HEK293 (cell line): Measurements from ENCODE around the gene RSRP1.
"Not testable (repeated sequence)": the region's sequence is repeated elsewhere in the genome, so short reads cannot be mapped to it uniquely, and the experiment has no call there.

Experiments used
- CTCF ChIA-PET: fragments of 350-600 bp; formaldehyde crosslinking; extraction: SDS; loops from one replicate; lab custom pipeline; 2021; ENCODE audit warnings: antibody characterized with exemption; lab: Yijun Ruan, JAX
- POLR2A ChIA-PET: fragments of 300-600 bp; formaldehyde crosslinking; extraction: SDS; loops from one replicate; lab custom pipeline; 2020; ENCODE audit warnings: antibody characterized with exemption, inconsistent platforms; lab: Yijun Ruan, JAX
- H3K27ac ChIP-seq: fragments of 200-500 bp; sonication (Bioruptor generic); 2 replicates; pipeline ENCODE4 v1.5.1; 2014; ENCODE audit warnings: low read depth, low read length, control low read depth, inconsistent platforms; ENCODE audit errors: extremely low read depth
- H3K36me3 ChIP-seq, 2 experiments: fragments of 200-500 bp in 1 of 2; sonication (Bioruptor generic) in 1 of 2; 1 replicate in 1 of 2; 2 replicates in 1 of 2; pipeline ENCODE4 v1.5.1; 2014 to 2017; ENCODE audit warnings: inconsistent platforms in 2 of 2, low read length in 2 of 2; ENCODE audit not compliant: control insufficient read depth in 2 of 2, insufficient read depth in 1 of 2
- H3K4me1 ChIP-seq: fragments of 200-500 bp; sonication (Bioruptor generic); 2 replicates; pipeline ENCODE4 v1.5.1; 2014; ENCODE audit warnings: mild to moderate bottlenecking, low read length, inconsistent platforms; ENCODE audit not compliant: control insufficient read depth, insufficient read depth
- H3K4me3 ChIP-seq: 2 replicates; pipeline ENCODE4 v1.5.1; 2011; ENCODE audit warnings: low read depth, mild to moderate bottlenecking, control low read depth, low read length, moderate library complexity
- H3K9me3 ChIP-seq: fragments of 200-500 bp; sonication (Bioruptor generic); 2 replicates; pipeline ENCODE4 v1.5.1; 2014; ENCODE audit warnings: low read depth, low read length, inconsistent platforms; ENCODE audit not compliant: control insufficient read depth, insufficient read depth
- ZNF19 ChIP-seq: fragments of 450-650 bp; formaldehyde crosslinking; IDR thresholded peaks from 2 replicates; pipeline ENCODE4; 2016; ENCODE audit warnings: missing biosample characterization, missing genetic modification characterization, low read depth
- ZNF324 ChIP-seq: fragments of 450-650 bp; formaldehyde crosslinking; IDR thresholded peaks from 2 replicates; pipeline ENCODE4 v1.5.1; 2016; ENCODE audit warnings: missing biosample characterization, missing genetic modification characterization
- ZNF629 ChIP-seq: fragments of 450-650 bp; formaldehyde crosslinking; IDR thresholded peaks from 2 replicates; pipeline ENCODE4 v1.5.1; 2017; ENCODE audit warnings: missing biosample characterization, missing genetic modification characterization
- ZNF76 ChIP-seq: fragments of 450-650 bp; formaldehyde crosslinking; IDR thresholded peaks from 2 replicates; pipeline ENCODE4; 2016; ENCODE audit warnings: low read depth, missing biosample characterization, missing genetic modification characterization, borderline replicate concordance
- ZSCAN18 ChIP-seq: fragments of 450-650 bp; formaldehyde crosslinking; IDR thresholded peaks from 2 replicates; pipeline ENCODE4 v1.5.1; 2016; ENCODE audit warnings: missing biosample characterization, missing genetic modification characterization
- TF ChIP-seq, protein P1 (sequence below): IDR thresholded peaks from 2 replicates; pipeline ENCODE4 v1.6.1; 2011; ENCODE audit warnings: mild to moderate bottlenecking, low read depth, low read length, borderline replicate concordance
- TF ChIP-seq, protein P2 (sequence below): fragments of 450-650 bp; formaldehyde crosslinking; IDR thresholded peaks from 2 replicates; pipeline ENCODE4 v1.5.1; 2016; ENCODE audit warnings: missing biosample characterization, missing genetic modification characterization

RSRP1 gene

GRCh38 chr1:25247024-25247828 lies at the start of gene RSRP1 (continued):
- TF ChIP-seq ZNF629 (tag by site-specific recombination) = peak; percentile 92
- peak; percentile 76; the same call in 1 of the 2 replicates for TF ChIP-seq ZSCAN18 (tag by site-specific recombination)
- peak; percentile 94 for TF ChIP-seq ZNF324 (tag by site-specific recombination)
- TF ChIP-seq, protein P1, sequence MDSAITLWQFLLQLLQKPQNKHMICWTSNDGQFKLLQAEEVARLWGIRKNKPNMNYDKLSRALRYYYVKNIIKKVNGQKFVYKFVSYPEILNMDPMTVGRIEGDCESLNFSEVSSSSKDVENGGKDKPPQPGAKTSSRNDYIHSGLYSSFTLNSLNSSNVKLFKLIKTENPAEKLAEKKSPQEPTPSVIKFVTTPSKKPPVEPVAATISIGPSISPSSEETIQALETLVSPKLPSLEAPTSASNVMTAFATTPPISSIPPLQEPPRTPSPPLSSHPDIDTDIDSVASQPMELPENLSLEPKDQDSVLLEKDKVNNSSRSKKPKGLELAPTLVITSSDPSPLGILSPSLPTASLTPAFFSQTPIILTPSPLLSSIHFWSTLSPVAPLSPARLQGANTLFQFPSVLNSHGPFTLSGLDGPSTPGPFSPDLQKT = no peak
- TF ChIP-seq ZNF19 (tag by site-specific recombination) = no peak
- TF ChIP-seq ZNF76 (tag by site-specific recombination) = peak; percentile 78
- TF ChIP-seq, protein P2, sequence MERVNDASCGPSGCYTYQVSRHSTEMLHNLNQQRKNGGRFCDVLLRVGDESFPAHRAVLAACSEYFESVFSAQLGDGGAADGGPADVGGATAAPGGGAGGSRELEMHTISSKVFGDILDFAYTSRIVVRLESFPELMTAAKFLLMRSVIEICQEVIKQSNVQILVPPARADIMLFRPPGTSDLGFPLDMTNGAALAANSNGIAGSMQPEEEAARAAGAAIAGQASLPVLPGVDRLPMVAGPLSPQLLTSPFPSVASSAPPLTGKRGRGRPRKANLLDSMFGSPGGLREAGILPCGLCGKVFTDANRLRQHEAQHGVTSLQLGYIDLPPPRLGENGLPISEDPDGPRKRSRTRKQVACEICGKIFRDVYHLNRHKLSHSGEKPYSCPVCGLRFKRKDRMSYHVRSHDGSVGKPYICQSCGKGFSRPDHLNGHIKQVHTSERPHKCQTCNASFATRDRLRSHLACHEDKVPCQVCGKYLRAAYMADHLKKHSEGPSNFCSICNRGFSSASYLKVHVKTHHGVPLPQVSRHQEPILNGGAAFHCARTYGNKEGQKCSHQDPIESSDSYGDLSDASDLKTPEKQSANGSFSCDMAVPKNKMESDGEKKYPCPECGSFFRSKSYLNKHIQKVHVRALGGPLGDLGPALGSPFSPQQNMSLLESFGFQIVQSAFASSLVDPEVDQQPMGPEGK (tag by site-specific recombination) = peak; percentile 89
- TF ChIP-seq, all 188 proteins: peak for 85

DNA sequence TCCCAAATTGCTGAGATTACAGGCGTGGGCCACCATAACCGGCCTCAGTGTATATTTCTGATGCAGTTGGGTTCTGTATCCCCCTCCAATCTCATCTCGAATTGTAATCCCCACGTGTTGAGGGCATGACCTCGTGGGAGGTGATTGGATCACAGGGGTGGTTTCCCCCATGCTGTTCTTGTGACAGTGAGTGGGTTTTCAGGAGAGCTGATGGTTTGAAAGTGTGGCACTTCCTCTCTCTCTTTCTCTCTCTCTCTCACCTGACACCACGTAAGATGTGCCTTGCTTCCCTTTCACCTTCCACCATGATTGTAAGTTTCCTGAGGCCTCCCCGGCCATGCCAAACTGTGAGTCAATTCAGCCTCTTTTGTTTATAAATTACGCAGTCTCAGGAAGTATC lies 49.2 kb upstream of the RSRP1 start:
- not testable (repeated sequence) for H3K4me3 ChIP-seq

GRCh38 chr1:25294889-25295826 lies 47.9 kb upstream of the RSRP1 start:
- H3K27ac ChIP-seq, H3K9me3 ChIP-seq, CTCF ChIA-PET, H3K4me1 ChIP-seq, POLR2A ChIA-PET, H3K36me3 ChIP-seq, H3K4me3 ChIP-seq: not testable (repeated sequence)

More for the DNA sequence above, 49.2 kb upstream of the RSRP1 start:
- H3K27ac ChIP-seq, POLR2A ChIA-PET, H3K9me3 ChIP-seq, CTCF ChIA-PET, H3K4me1 ChIP-seq, H3K36me3 ChIP-seq: not testable (repeated sequence)

DNA sequence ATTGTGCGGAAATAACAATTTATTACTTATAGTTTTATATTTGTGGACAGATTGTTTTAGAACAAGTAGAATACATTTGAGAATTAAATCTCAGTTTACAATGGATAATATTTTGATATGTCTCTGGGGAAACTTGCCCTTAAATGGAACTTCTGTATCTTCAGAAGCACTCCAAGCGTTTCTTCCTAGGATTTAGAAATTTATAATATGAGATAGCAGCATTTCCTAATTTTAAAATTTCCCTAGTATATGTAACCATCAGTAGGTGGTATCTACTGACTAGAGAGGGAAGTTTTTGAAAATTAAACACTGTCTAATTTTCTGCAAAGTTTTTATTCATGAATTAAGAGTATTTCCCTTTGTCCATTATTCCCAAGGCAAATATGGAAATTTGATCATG lies 46.2 kb upstream of the RSRP1 start:
- H3K36me3 ChIP-seq, POLR2A ChIA-PET, H3K4me3 ChIP-seq, CTCF ChIA-PET, H3K4me1 ChIP-seq, H3K27ac ChIP-seq, H3K9me3 ChIP-seq: not testable (repeated sequence)

GRCh38 chr1:25290043-25290442 lies 42.8 kb upstream of the RSRP1 start:
- CTCF ChIA-PET, H3K27ac ChIP-seq, H3K9me3 ChIP-seq, H3K36me3 ChIP-seq, H3K4me1 ChIP-seq, H3K4me3 ChIP-seq, POLR2A ChIA-PET: not testable (repeated sequence)

DNA sequence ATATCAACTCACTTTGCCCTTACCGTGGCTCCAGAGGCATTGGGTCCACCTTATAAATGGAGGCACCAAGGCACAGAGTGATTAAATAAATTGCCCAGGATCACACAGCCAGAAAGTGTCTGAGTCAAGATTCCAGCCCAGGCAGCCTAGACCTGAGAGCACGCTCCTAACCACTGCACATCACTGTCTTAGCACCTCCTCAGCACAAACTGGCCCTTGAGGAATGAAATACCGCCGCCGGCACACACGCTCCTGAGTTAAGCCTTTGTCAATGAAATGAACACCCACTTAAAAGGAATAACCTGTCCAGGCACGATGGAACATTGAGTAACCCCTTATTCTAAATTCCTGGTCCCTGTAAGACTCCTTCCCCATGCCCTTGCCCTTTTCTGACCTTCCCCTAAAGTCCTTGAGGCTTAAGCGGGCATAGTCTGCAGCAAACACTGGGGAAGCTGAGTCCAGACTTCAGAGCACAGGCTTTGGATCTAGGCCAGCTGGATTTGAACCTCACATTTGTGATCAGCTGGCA lies 41.4 kb upstream of the RSRP1 start:
- CTCF ChIA-PET, POLR2A ChIA-PET: not testable (repeated sequence)

DNA sequence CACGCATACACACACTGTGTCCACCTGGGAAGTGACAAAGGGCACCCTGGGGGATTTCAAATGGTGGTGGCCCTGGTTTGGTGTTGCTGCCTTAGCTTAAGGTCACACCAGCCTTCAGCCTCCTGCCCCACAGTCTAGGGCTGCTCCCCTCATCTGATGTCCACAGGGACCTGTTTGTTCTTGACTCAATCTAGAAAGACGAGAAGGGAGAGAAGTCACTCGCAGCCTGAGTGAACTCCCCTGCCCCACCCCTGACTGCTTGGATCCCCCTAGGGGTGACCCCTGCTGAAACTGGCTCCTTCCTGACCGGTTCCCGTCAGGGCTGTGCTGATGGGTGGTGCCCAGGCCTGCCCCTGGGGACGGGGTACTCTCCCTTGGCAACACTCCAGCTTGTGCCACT lies 39.9 kb upstream of the RSRP1 start:
- H3K4me3 ChIP-seq, CTCF ChIA-PET, H3K4me1 ChIP-seq, H3K27ac ChIP-seq, H3K36me3 ChIP-seq, POLR2A ChIA-PET, H3K9me3 ChIP-seq: not testable (repeated sequence)

More for the DNA sequence above, 41.4 kb upstream of the RSRP1 start:
- not testable (repeated sequence) for H3K4me3 ChIP-seq, H3K9me3 ChIP-seq, H3K4me1 ChIP-seq, H3K27ac ChIP-seq, H3K36me3 ChIP-seq

DNA sequence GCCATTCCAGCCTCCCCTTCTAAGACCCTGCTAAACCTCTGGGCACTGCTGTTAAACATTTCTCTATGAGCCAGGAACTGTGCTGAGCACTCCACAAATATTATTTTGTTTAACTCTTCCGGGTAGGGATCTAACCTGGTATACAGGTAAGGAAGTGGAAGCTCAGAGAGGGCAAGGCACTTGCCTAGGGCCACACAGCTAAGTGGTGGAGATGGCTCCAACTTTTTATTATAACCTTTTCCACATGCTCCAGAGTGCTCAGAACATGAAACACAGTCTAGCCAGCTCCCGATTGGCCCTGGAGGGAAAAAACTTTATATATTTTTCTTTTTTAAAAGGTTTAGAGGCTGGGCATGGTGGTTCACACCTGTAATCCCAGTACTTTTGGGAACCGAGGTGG lies 38.6 kb upstream of the RSRP1 start:
- CTCF ChIA-PET, H3K4me3 ChIP-seq, POLR2A ChIA-PET: not testable (repeated sequence)

More for the DNA sequence above, 38.6 kb upstream of the RSRP1 start:
- not testable (repeated sequence) for H3K27ac ChIP-seq, H3K9me3 ChIP-seq, H3K4me1 ChIP-seq, H3K36me3 ChIP-seq
